ENCODE data around the gene KCTD17. TPM values are rescaled to one million over a fixed set of nuclear protein-coding genes. Genes with fewer than 3 reads are reported as not detected.
A peak's percentile ranks its signal among the peaks of the same experiment; 100 is the strongest.

The KCTD17 gene
- total and polyA plus RNA-seq, 2 of the 13 experiments (the other 11 are each of a cell fraction or from before 2014, with no cell fraction given): 5.3 to 11.7 TPM

GRCh38 chr22:37018815-37019308 lies 32.7 kb upstream of the KCTD17 start (continued):
- TF ChIP-seq ZNF34 (CRISPR knock-in tag; IDR thresholded peaks at IDR 0.05; ENCODE audit: borderline replicate concordance) (peak; percentile 47; the same call in 1 of the 2 replicates), ZSCAN31 (CRISPR knock-in tag; IDR thresholded peaks at IDR 0.05; ENCODE audit: low read depth) (no peak), ZNF280D (CRISPR knock-in tag; IDR thresholded peaks at IDR 0.05) (no peak), KLF12 (CRISPR knock-in tag; IDR thresholded peaks at IDR 0.05; ENCODE audit: borderline replicate concordance) (peak; percentile 43; the same call in 1 of the 2 replicates), MYC (CRISPR knock-in tag; IDR thresholded peaks at IDR 0.05; ENCODE audit: borderline replicate concordance) (0 out of 2 replicates have a peak, but pooled peaks have one; percentile 8), CREM (IDR thresholded peaks at IDR 0.05) (no peak), CREM (CRISPR knock-in tag; IDR thresholded peaks at IDR 0.05) (no peak), ZNF253 (CRISPR knock-in tag; IDR thresholded peaks at IDR 0.05; ENCODE audit: borderline replicate concordance) (no peak), ZNF20 (CRISPR knock-in tag; IDR thresholded peaks at IDR 0.05) (no peak), GFI1 (CRISPR knock-in tag; IDR thresholded peaks at IDR 0.05; ENCODE audit: borderline replicate concordance) (no peak), NPAS2 (CRISPR knock-in tag; IDR thresholded peaks at IDR 0.05; ENCODE audit: borderline replicate concordance) (no peak), SAFB2 (CRISPR knock-in tag; IDR thresholded peaks at IDR 0.05; ENCODE audit: borderline replicate concordance, low read depth) (no peak; the same call in 1 of the 2 replicates), ZNF558 (CRISPR knock-in tag; IDR thresholded peaks at IDR 0.05; ENCODE audit: borderline replicate concordance) (peak; percentile 45; the same call in 1 of the 2 replicates), JARID2 (CRISPR knock-in tag; IDR thresholded peaks at IDR 0.05; ENCODE audit: insufficient replicate concordance) (no peak), EED (CRISPR knock-in tag; IDR thresholded peaks at IDR 0.05) (no peak), SNAPC2 (CRISPR knock-in tag; IDR thresholded peaks at IDR 0.05) (no peak), ZNF414 (CRISPR knock-in tag; IDR thresholded peaks at IDR 0.05) (no peak), ELF4 (CRISPR knock-in tag; IDR thresholded peaks at IDR 0.05; ENCODE audit: borderline replicate concordance) (no peak), ZNF510 (CRISPR knock-in tag; IDR thresholded peaks at IDR 0.05; ENCODE audit: low read depth) (0 out of 2 replicates have a peak, but pooled peaks have one; percentile 34)
- TF ChIP-seq, protein P1, sequence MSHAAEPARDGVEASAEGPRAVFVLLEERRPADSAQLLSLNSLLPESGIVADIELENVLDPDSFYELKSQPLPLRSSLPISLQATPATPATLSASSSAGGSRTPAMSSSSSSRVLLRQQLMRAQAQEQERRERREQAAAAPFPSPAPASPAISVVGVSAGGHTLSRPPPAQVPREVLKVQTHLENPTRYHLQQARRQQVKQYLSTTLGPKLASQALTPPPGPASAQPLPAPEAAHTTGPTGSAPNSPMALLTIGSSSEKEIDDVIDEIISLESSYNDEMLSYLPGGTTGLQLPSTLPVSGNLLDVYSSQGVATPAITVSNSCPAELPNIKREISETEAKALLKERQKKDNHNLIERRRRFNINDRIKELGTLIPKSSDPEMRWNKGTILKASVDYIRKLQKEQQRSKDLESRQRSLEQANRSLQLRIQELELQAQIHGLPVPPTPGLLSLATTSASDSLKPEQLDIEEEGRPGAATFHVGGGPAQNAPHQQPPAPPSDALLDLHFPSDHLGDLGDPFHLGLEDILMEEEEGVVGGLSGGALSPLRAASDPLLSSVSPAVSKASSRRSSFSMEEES (CRISPR knock-in tag; IDR thresholded peaks at IDR 0.05): no peak
- TF ChIP-seq, protein P2, sequence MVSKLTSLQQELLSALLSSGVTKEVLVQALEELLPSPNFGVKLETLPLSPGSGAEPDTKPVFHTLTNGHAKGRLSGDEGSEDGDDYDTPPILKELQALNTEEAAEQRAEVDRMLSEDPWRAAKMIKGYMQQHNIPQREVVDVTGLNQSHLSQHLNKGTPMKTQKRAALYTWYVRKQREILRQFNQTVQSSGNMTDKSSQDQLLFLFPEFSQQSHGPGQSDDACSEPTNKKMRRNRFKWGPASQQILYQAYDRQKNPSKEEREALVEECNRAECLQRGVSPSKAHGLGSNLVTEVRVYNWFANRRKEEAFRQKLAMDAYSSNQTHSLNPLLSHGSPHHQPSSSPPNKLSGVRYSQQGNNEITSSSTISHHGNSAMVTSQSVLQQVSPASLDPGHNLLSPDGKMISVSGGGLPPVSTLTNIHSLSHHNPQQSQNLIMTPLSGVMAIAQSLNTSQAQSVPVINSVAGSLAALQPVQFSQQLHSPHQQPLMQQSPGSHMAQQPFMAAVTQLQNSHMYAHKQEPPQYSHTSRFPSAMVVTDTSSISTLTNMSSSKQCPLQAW (CRISPR knock-in tag; IDR thresholded peaks at IDR 0.05): peak; percentile 35; the same call in 1 of the 2 replicates
- TF ChIP-seq, protein P3, sequence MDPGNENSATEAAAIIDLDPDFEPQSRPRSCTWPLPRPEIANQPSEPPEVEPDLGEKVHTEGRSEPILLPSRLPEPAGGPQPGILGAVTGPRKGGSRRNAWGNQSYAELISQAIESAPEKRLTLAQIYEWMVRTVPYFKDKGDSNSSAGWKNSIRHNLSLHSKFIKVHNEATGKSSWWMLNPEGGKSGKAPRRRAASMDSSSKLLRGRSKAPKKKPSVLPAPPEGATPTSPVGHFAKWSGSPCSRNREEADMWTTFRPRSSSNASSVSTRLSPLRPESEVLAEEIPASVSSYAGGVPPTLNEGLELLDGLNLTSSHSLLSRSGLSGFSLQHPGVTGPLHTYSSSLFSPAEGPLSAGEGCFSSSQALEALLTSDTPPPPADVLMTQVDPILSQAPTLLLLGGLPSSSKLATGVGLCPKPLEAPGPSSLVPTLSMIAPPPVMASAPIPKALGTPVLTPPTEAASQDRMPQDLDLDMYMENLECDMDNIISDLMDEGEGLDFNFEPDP (CRISPR knock-in tag; conservative IDR thresholded peaks at IDR 0.05): no peak
